Transverse colon (tissue), 4 donors: ENCODE measurements around the gene TRIM47. TPM values are rescaled to one million over a fixed set of nuclear protein-coding genes. Genes with fewer than 3 reads are reported as not detected.

ENCODE experiments used
- DNase-seq: peaks from one replicate; pipeline ENCODE4 v3.0.0-alpha.2; 2019
- H3K27ac ChIP-seq, 4 donors: fragments of 200-600 bp; sonication (generic); 2 replicates each; pipeline ENCODE4 v1.5.1; 2016 to 2018; ENCODE audit warnings: inconsistent platforms in 4 of 4
- H3K27me3 ChIP-seq: fragments of 200-600 bp; sonication (generic); 2 replicates; pipeline ENCODE4 v1.5.1; 2017; ENCODE audit warnings: inconsistent platforms
- H3K36me3 ChIP-seq, 4 donors: fragments of 200-600 bp; sonication (generic); 2 replicates each; pipeline ENCODE4 v1.5.1; 2017 to 2019; ENCODE audit warnings: inconsistent platforms in 4 of 4
- H3K4me1 ChIP-seq, 4 donors: fragments of 200-600 bp; sonication (generic); 2 replicates each; pipeline ENCODE4 v1.5.1; 2017 to 2020; ENCODE audit warnings: inconsistent platforms in 4 of 4
- H3K4me3 ChIP-seq, 4 donors: fragments of 200-600 bp; sonication (generic); 1 replicate in 1 of 4; 2 replicates in 3 of 4; pipeline versions ENCODE4 v1.5.1 to v1.6.1; 2017 to 2019; ENCODE audit warnings: inconsistent platforms in 4 of 4
- H3K9me3 ChIP-seq, 2 donors: fragments of 200-600 bp; sonication (generic); 2 replicates each; pipeline ENCODE4 v1.5.1; 2017 to 2019; ENCODE audit warnings: inconsistent platforms in 2 of 2
- CTCF ChIP-seq, 5 experiments: fragments of 200-600 bp in 3 of 5; fragments of 450-650 bp in 2 of 5; sonication (generic) in 3 of 5; IDR thresholded peaks; 1 replicate in 2 of 5; 2 replicates in 3 of 5; pipeline ENCODE4 v1.5.1; 2016 to 2017; ENCODE audit warnings: antibody characterized with exemption in 5 of 5, inconsistent platforms in 3 of 5, mild to moderate bottlenecking in 2 of 5, moderate library complexity in 1 of 5
- EP300 ChIP-seq: sonication (generic); formaldehyde crosslinking; IDR thresholded peaks from one replicate; pipeline ENCODE4 v1.6.1; 2017; ENCODE audit warnings: antibody characterized with exemption, low read depth
- POLR2A ChIP-seq: fragments of 450-650 bp; IDR thresholded peaks from one replicate; pipeline ENCODE4 v1.6.1; 2016; ENCODE audit warnings: antibody characterized with exemption, mild to moderate bottlenecking, moderate library complexity
- POLR2AphosphoS5 ChIP-seq, 3 donors: sonication (generic); formaldehyde crosslinking; IDR thresholded peaks; one replicate each; pipeline ENCODE4 v1.6.1; 2016; ENCODE audit warnings: antibody characterized with exemption in 3 of 3
- WGBS, 2 donors: methylation state at CpG; one replicate each; pipeline ENCODE4 v1.1.5; 2018; ENCODE audit warnings: low coverage in 1 of 2; 5-methylcytosine and 5-hydroxymethylcytosine counted together
- in situ Hi-C, 4 donors: fragments of 200-750 bp; cut with MboI; loops; one replicate each; pipeline versions ENCODE4 v1.15.0 to v1.15.1; 2017; ENCODE audit warnings: low sequenced_read_pairs in 3 of 4, low pct_ligation_motif_present in 1 of 4, low pct_unique_long_range_greater_than_20kb in 1 of 4
- intact Hi-C: fragments of 100-400 bp; cut with DNase I; formaldehyde crosslinking; loops from one replicate; pipeline ENCODE4 v1.15.1; 2023; ENCODE audit warnings: low total_unique reads
- total RNA-seq, 4 donors: library from RNA; depleted of rRNA; stranded (reverse); fragments of >200 nt; gene quantifications; one replicate each; pipeline ENCODE4 v1.1.0, GENCODE V29; 2016

Gene TRIM47
- total RNA-seq, 4 donors from 2014 or later, result 38.6 to 118 (median 41.0) TPM

GRCh38 chr17:75925912-75926311 is 47.5 kb upstream of the TRIM47 start:
- intact Hi-C loops, result no loop called here
- no peak for TF ChIP-seq CTCF (IDR thresholded peaks at IDR 0.05)
- no peak for TF ChIP-seq EP300
- TF ChIP-seq POLR2A, result no peak
- no peak for TF ChIP-seq POLR2AphosphoS5 (IDR thresholded peaks at IDR 0.05)
- H3K27me3 ChIP-seq, result no peaks in the 10 kb centered on the region
- H3K36me3 ChIP-seq, result no peaks in the 10 kb centered on the region
- peaks cover 0 to 5% (median 1%) of the 10 kb centered on the region in 4 donors for H3K4me1 ChIP-seq
- no peaks in the 10 kb centered on the region for H3K9me3 ChIP-seq
- no peak overlapping the region for H3K27ac ChIP-seq
- in situ Hi-C loops, result no loop called here
- WGBS, 2 donors, result 88 to 100% methylated on average over 3 to 15 of the region's 15 CpGs
- H3K4me3 ChIP-seq, result no peak overlapping the region
- no peak for DNase-seq

- Histone ChIP-seq H3K4me1 (peaks cover 0 to 5% (median 1%) of the 10 kb centered on the region in 4 donors), H3K27ac (no peak overlapping the region), H3K9me3 (no peaks in the 10 kb centered on the region), H3K4me3 (no peak overlapping the region), H3K36me3 (no peaks in the 10 kb centered on the region), H3K27me3 (no peaks in the 10 kb centered on the region)
- TF ChIP-seq CTCF (IDR thresholded peaks at IDR 0.05), result no peak
- no peak for TF ChIP-seq POLR2A
- no peak for TF ChIP-seq POLR2AphosphoS5 (IDR thresholded peaks at IDR 0.05)
- TF ChIP-seq EP300, result no peak
- intact Hi-C loops (no loop called here), in situ Hi-C loops (no loop called here)
- DNase-seq, result no peak
- WGBS, 2 donors, result 90% methylated on average over 10 of the region's 11 CpGs; no CpG with 5 or more reads in 1 of the 2 donors
These were observed 46.7 kb upstream of the TRIM47 start for GRCh38 chr17:75925103-75925502.

GRCh38 chr17:75922963-75923874 is 44.8 kb upstream of the TRIM47 start:
- in situ Hi-C loops, result loop anchor here in 1 of 4 donors (25.0 kb wide), 1 partner anchor 264 kb away; no protein-coding TSS in a partner anchor
- H3K4me3 ChIP-seq, result no peak overlapping the region
- H3K9me3 ChIP-seq, result no peaks in the 10 kb centered on the region
- TF ChIP-seq POLR2AphosphoS5 (IDR thresholded peaks at IDR 0.05), result no peak
- no peak for TF ChIP-seq CTCF (IDR thresholded peaks at IDR 0.05)
- TF ChIP-seq POLR2A, result no peak
- TF ChIP-seq EP300, result no peak
- peaks cover 0 to 5% (median 1%) of the 10 kb centered on the region in 4 donors for H3K4me1 ChIP-seq
- intact Hi-C loops, result no loop called here
- no peak overlapping the region for H3K27ac ChIP-seq
- peak; percentile 46 for DNase-seq
- no peaks in the 10 kb centered on the region for H3K27me3 ChIP-seq
- WGBS, 2 donors, result 83% methylated on average over 19 of the region's 19 CpGs; no CpG with 5 or more reads in 1 of the 2 donors
- H3K36me3 ChIP-seq, result no peaks in the 10 kb centered on the region

- H3K4me3 ChIP-seq, result no peak overlapping the region
- no peaks in the 10 kb centered on the region for H3K36me3 ChIP-seq
These were observed 44.0 kb upstream of the TRIM47 start for GRCh38 chr17:75922173-75922961.

More at GRCh38 chr17:75922173-75922961, 44.0 kb upstream of the TRIM47 start:
- 80 to 92% methylated on average over 1 to 18 of the region's 18 CpGs for WGBS, 2 donors
- H3K27me3 ChIP-seq, result no peaks in the 10 kb centered on the region
- in situ Hi-C loops, result loop anchor here in 1 of 4 donors (25.0 kb wide), 1 partner anchor 265 kb away; no protein-coding TSS in a partner anchor
- DNase-seq, result no peak
- TF ChIP-seq CTCF (IDR thresholded peaks at IDR 0.05), result no peak
- no peak for TF ChIP-seq EP300
- TF ChIP-seq POLR2A, result no peak
- TF ChIP-seq POLR2AphosphoS5 (IDR thresholded peaks at IDR 0.05), result no peak
- no peak overlapping the region for H3K27ac ChIP-seq
- intact Hi-C loops, result no loop called here
- H3K4me1 ChIP-seq, result peaks cover 0 to 5% (median 1%) of the 10 kb centered on the region in 4 donors
- no peaks in the 10 kb centered on the region for H3K9me3 ChIP-seq
